ENCODE results near the gene GRK7. TPM values are rescaled to one million over a fixed set of nuclear protein-coding genes. Genes with fewer than 3 reads are reported as not detected.
"Not testable (repeated sequence)": the region's sequence is repeated elsewhere in the genome, so short reads cannot be mapped to it uniquely, and the experiment has no call there.

GRK7 gene
- total RNA-seq, 2 experiments from 2014 or later: not detected

GRCh38 chr3:141737678-141738021, 25.6 kb upstream of the GRK7 start:
- peak overlapping the region; percentile 88 for H3K4me3 Mint-ChIP-seq
- peaks cover 3% of the 10 kb centered on the region for H3K27me3 Mint-ChIP-seq
- no peak for DNase-seq
- H3K9me3 Mint-ChIP-seq: no peaks in the 10 kb centered on the region
- peak overlapping the region; percentile 75 for H3K27ac Mint-ChIP-seq
- CTCF ChIA-PET: interaction anchor here (0.6 to 4.4 kb wide), 12 partner anchors 15 to 542 kb away, joined by 3 to 76 read pairs (median 6); partner anchors contain the start of genes ATP1B3 and GRK7
- POLR2A ChIA-PET: interaction anchor here (0.6 to 5.1 kb wide), 6 partner anchors 18 to 250 kb away, joined by 4 to 90 read pairs (median 10); partner anchors contain the start of genes ATP1B3 and RASA2
- H3K36me3 Mint-ChIP-seq (ENCODE audit: low read depth): peaks cover 9% of the 10 kb centered on the region
- peaks cover 38% of the 10 kb centered on the region for H3K4me1 Mint-ChIP-seq

GRCh38 chr3:141738022-141738890, 25.0 kb upstream of the GRK7 start, which contains the start of gene RNF7:
Gene RNF7, plus strand, starts transcription at chr3:141738298. Its CDS starts 44 bp downstream, at chr3:141738342.
- H3K4me1 Mint-ChIP-seq: peaks cover 42% of the 10 kb centered on the region
- peak; percentile 98 for DNase-seq
- no peaks in the 10 kb centered on the region for H3K9me3 Mint-ChIP-seq
- ChIA-PET POLR2A (interaction anchor here (0.8 to 5.1 kb wide), 14 partner anchors 10 to 840 kb away, joined by 3 to 90 read pairs (median 6); partner anchors contain the start of genes ATP1B3, ATR, GRK7 and RASA2), CTCF (interaction anchor here (0.6 to 4.4 kb wide), 32 partner anchors 15 to 642 kb away, joined by 3 to 76 read pairs (median 4); partner anchors contain the start of genes ATP1B3, GRK7 and PXYLP1)
- peak within 1 kb of the TSS; percentile 88 for H3K4me3 Mint-ChIP-seq
- H3K36me3 Mint-ChIP-seq (ENCODE audit: low read depth): peaks cover 9% of the 10 kb centered on the region
- peak within 1 kb of the TSS; percentile 98 for H3K27ac Mint-ChIP-seq
- peaks cover 3% of the 10 kb centered on the region for H3K27me3 Mint-ChIP-seq

- H3K36me3 Mint-ChIP-seq (ENCODE audit: low read depth): peaks cover 9% of the 10 kb centered on the region
- ChIA-PET CTCF (interaction anchor here (0.6 to 4.4 kb wide), 23 partner anchors 16 to 544 kb away, joined by 3 to 76 read pairs (median 4); partner anchors contain the start of genes ATP1B3, GRK7 and PXYLP1), POLR2A (interaction anchor here (0.8 to 5.1 kb wide), 14 partner anchors 9 to 839 kb away, joined by 3 to 90 read pairs (median 6); partner anchors contain the start of genes ATP1B3, ATR, GRK7 and RASA2)
- peak overlapping the region; percentile 88 for H3K4me3 Mint-ChIP-seq
- H3K9me3 Mint-ChIP-seq: no peaks in the 10 kb centered on the region
- peaks cover 42% of the 10 kb centered on the region for H3K4me1 Mint-ChIP-seq
- peak overlapping the region; percentile 98 for H3K27ac Mint-ChIP-seq
- DNase-seq: no peak
- no peaks in the 10 kb centered on the region for H3K27me3 Mint-ChIP-seq
Observed at GRCh38 chr3:141738891-141739363, 24.3 kb upstream of the GRK7 start.

GRCh38 chr3:141739731-141740130, 23.5 kb upstream of the GRK7 start:
- no peak for DNase-seq
- Mint-ChIP-seq H3K27ac (no peak overlapping the region), H3K9me3 (no peaks in the 10 kb centered on the region), H3K27me3 (no peaks in the 10 kb centered on the region), H3K4me3 (peak overlapping the region; percentile 88), H3K4me1 (peaks cover 47% of the 10 kb centered on the region), H3K36me3 (ENCODE audit: low read depth) (peaks cover 17% of the 10 kb centered on the region)
- ChIA-PET POLR2A (interaction anchor here (0.6 to 5.1 kb wide), 8 partner anchors 13 to 298 kb away, joined by 3 to 90 read pairs (median 10); partner anchors contain the start of genes ATP1B3 and RASA2), CTCF (interaction anchor here (1.0 to 4.4 kb wide), 6 partner anchors 23 to 173 kb away, joined by 4 to 76 read pairs (median 18); partner anchors contain the start of gene ATP1B3)

- Mint-ChIP-seq H3K4me1 (peaks cover 47% of the 10 kb centered on the region), H3K36me3 (ENCODE audit: low read depth) (peaks cover 21% of the 10 kb centered on the region), H3K4me3 (no peak overlapping the region), H3K27ac (no peak overlapping the region), H3K27me3 (no peaks in the 10 kb centered on the region), H3K9me3 (no peaks in the 10 kb centered on the region)
- ChIA-PET POLR2A (interaction anchor here (0.6 to 5.1 kb wide), 7 partner anchors 12 to 298 kb away, joined by 3 to 90 read pairs (median 9); partner anchors contain the start of genes ATP1B3 and RASA2), CTCF (interaction anchor here (1.0 to 4.4 kb wide), 4 partner anchors 57 to 173 kb away, joined by 4 to 76 read pairs (median 18); partner anchors contain the start of gene ATP1B3)
- no peak for DNase-seq
Observed at GRCh38 chr3:141740349-141740748, 22.9 kb upstream of the GRK7 start.

- Mint-ChIP-seq H3K27ac (no peak overlapping the region), H3K4me3 (no peak overlapping the region), H3K27me3 (no peaks in the 10 kb centered on the region), H3K4me1 (peaks cover 38% of the 10 kb centered on the region), H3K36me3 (ENCODE audit: low read depth) (peaks cover 36% of the 10 kb centered on the region), H3K9me3 (no peaks in the 10 kb centered on the region)
- DNase-seq: no peak
- POLR2A ChIA-PET: no interaction called here
- CTCF ChIA-PET: no interaction called here
Observed at GRCh38 chr3:141743305-141743704, 19.9 kb upstream of the GRK7 start.

- no peak overlapping the region for H3K27ac Mint-ChIP-seq
- no peak overlapping the region for H3K4me3 Mint-ChIP-seq
- H3K27me3 Mint-ChIP-seq: no peaks in the 10 kb centered on the region
- peaks cover 43% of the 10 kb centered on the region for H3K36me3 Mint-ChIP-seq (ENCODE audit: low read depth)
- H3K4me1 Mint-ChIP-seq: peaks cover 13% of the 10 kb centered on the region
- ChIA-PET POLR2A (no interaction called here), CTCF (no interaction called here)
- no peak for DNase-seq
- no peaks in the 10 kb centered on the region for H3K9me3 Mint-ChIP-seq
Observed at GRCh38 chr3:141746962-141747361, 16.2 kb upstream of the GRK7 start.

- Mint-ChIP-seq H3K9me3 (no peaks in the 10 kb centered on the region), H3K27me3 (no peaks in the 10 kb centered on the region), H3K4me1 (no peaks in the 10 kb centered on the region), H3K4me3 (no peak overlapping the region), H3K27ac (no peak overlapping the region), H3K36me3 (ENCODE audit: low read depth) (peaks cover 12% of the 10 kb centered on the region)
- ChIA-PET CTCF (no interaction called here), POLR2A (interaction anchor here (0.6 to 2.0 kb wide), 2 partner anchors 14 to 276 kb away, joined by 4 to 11 read pairs; no protein-coding TSS in a partner anchor)
- DNase-seq: no peak
Observed at GRCh38 chr3:141753399-141753798, 9.8 kb upstream of the GRK7 start.

- H3K9me3 Mint-ChIP-seq: no peaks in the 10 kb centered on the region
- H3K27me3 Mint-ChIP-seq: no peaks in the 10 kb centered on the region
- ChIA-PET POLR2A (interaction anchor here (2.0 kb wide), 1 partner anchor 43 kb away, joined by 6 read pairs; no protein-coding TSS in a partner anchor), CTCF (no interaction called here)
- no peak overlapping the region for H3K4me3 Mint-ChIP-seq
- H3K4me1 Mint-ChIP-seq: no peaks in the 10 kb centered on the region
- peaks cover 10% of the 10 kb centered on the region for H3K36me3 Mint-ChIP-seq (ENCODE audit: low read depth)
- DNase-seq: no peak
- no peak overlapping the region for H3K27ac Mint-ChIP-seq
Observed at GRCh38 chr3:141754032-141754431, 9.2 kb upstream of the GRK7 start.

- H3K9me3 Mint-ChIP-seq; H3K27me3 Mint-ChIP-seq; CTCF ChIA-PET; H3K36me3 Mint-ChIP-seq (ENCODE audit: low read depth); H3K4me3 Mint-ChIP-seq; DNase-seq; H3K27ac Mint-ChIP-seq: not testable (repeated sequence)
- POLR2A ChIA-PET: interaction anchor here (1.1 to 1.7 kb wide), 3 partner anchors 10 to 34 kb away, joined by 3 to 6 read pairs (median 3); no protein-coding TSS in a partner anchor
- peaks cover 13% of the 10 kb centered on the region for H3K4me1 Mint-ChIP-seq
Observed at GRCh38 chr3:141762552-141762951, 656 bp upstream of the GRK7 start.

GRCh38 chr3:141764045-141764444, 837 bp downstream of the GRK7 start:
- no peak for DNase-seq
- no peak overlapping the region for H3K27ac Mint-ChIP-seq
- no peaks in the 10 kb centered on the region for H3K9me3 Mint-ChIP-seq
- no peaks in the 10 kb centered on the region for H3K36me3 Mint-ChIP-seq (ENCODE audit: low read depth)
- no peaks in the 10 kb centered on the region for H3K27me3 Mint-ChIP-seq
- peaks cover 25% of the 10 kb centered on the region for H3K4me1 Mint-ChIP-seq
- ChIA-PET POLR2A (interaction anchor here (1.7 kb wide), 1 partner anchor 33 kb away, joined by 6 read pairs; no protein-coding TSS in a partner anchor), CTCF (interaction anchor here (1.0 to 1.2 kb wide), 2 partner anchors 26 to 149 kb away, joined by 3 to 4 read pairs; partner anchors contain the start of gene RNF7)
- H3K4me3 Mint-ChIP-seq: no peak overlapping the region

- Mint-ChIP-seq H3K36me3 (ENCODE audit: low read depth) (no peaks in the 10 kb centered on the region), H3K9me3 (no peaks in the 10 kb centered on the region), H3K27me3 (no peaks in the 10 kb centered on the region), H3K27ac (no peak overlapping the region), H3K4me3 (no peak overlapping the region), H3K4me1 (peaks cover 26% of the 10 kb centered on the region)
- DNase-seq: no peak
- ChIA-PET POLR2A (no interaction called here), CTCF (interaction anchor here (1.2 kb wide), 1 partner anchor 148 kb away, joined by 4 read pairs; no protein-coding TSS in a partner anchor)
Observed at GRCh38 chr3:141764465-141764864, 1.3 kb downstream of the GRK7 start.

Data from activated CD4-positive, alpha-beta memory T cell treated with anti-CD3 and anti-CD28 coated beads, Interleukin-2, amount 10 ng/mL, durations not matched to agents 7 days and 5 days (primary cell).